Thyroid gland (tissue), 4 donors: ENCODE data around the gene ISG15. TPM values are rescaled to one million over a fixed set of nuclear protein-coding genes. Genes with fewer than 3 reads are reported as not detected.
"Not testable (repeated sequence)": the region's sequence is repeated elsewhere in the genome, so short reads cannot be mapped to it uniquely, and the experiment has no call there.

Experiments
- DNase-seq, 2 donors: peaks; one replicate each; pipeline ENCODE4 v3.0.0-alpha.2; 2019
- H3K27ac ChIP-seq, 3 donors: fragments of 200-600 bp; sonication (generic); 1 replicate in 2 of 3; 2 replicates in 1 of 3; pipeline ENCODE4 v1.5.1; 2016 to 2019; ENCODE audit warnings: mild to moderate bottlenecking in 1 of 3, moderate library complexity in 1 of 3
- H3K27me3 ChIP-seq: fragments of 200-600 bp; sonication (generic); one replicate; pipeline ENCODE4 v1.5.1; 2019
- H3K36me3 ChIP-seq, 2 donors: fragments of 200-600 bp; sonication (generic); one replicate each; pipeline ENCODE4 v1.5.1; 2016 to 2019
- H3K4me1 ChIP-seq, 2 donors: fragments of 200-600 bp; sonication (generic); one replicate each; pipeline ENCODE4 v1.5.1; 2017 to 2019
- H3K4me3 ChIP-seq, 3 donors: fragments of 200-600 bp; sonication (generic); replicated peaks in 1 of 3; 1 replicate in 2 of 3; 2 replicates in 1 of 3; pipeline ENCODE4 v1.5.1; 2016; ENCODE audit warnings: mild to moderate bottlenecking in 1 of 3
- H3K9me3 ChIP-seq: fragments of 200-600 bp; sonication (generic); one replicate; pipeline ENCODE4 v1.5.1; 2017
- POLR2A ChIP-seq, 2 donors: fragments of 450-650 bp; IDR thresholded peaks; one replicate each; pipeline ENCODE4 v1.6.1; 2017; ENCODE audit warnings: antibody characterized with exemption in 2 of 2, mild to moderate bottlenecking in 2 of 2, moderate library complexity in 1 of 2
- WGBS, 2 donors: methylation state at CpG; one replicate each; pipeline ENCODE4 v1.1.5; 2017; 5-methylcytosine and 5-hydroxymethylcytosine counted together
- intact Hi-C: fragments of 100-400 bp; cut with DNase I; formaldehyde crosslinking; loops from one replicate; pipeline ENCODE4 v1.15.1; 2023
- total RNA-seq, 4 donors: library from RNA; depleted of rRNA; stranded (reverse); fragments of >200 nt; gene quantifications; one replicate each; pipeline ENCODE4 v1.2.3, GENCODE V29; 2016
- TF ChIP-seq, protein P1 (sequence below), 6 experiments: fragments of 200-600 bp in 3 of 6; fragments of 450-650 bp in 3 of 6; sonication (generic) in 3 of 6; IDR thresholded peaks; one replicate each; pipeline ENCODE4 v1.5.1; 2016 to 2019; ENCODE audit warnings: antibody characterized with exemption in 6 of 6, mild to moderate bottlenecking in 2 of 6, inconsistent platforms in 1 of 6, moderate library complexity in 1 of 6

Gene ISG15
- total RNA-seq, 4 donors from 2014 or later: 18.5 to 57.5 (median 37.8) TPM

DNA sequence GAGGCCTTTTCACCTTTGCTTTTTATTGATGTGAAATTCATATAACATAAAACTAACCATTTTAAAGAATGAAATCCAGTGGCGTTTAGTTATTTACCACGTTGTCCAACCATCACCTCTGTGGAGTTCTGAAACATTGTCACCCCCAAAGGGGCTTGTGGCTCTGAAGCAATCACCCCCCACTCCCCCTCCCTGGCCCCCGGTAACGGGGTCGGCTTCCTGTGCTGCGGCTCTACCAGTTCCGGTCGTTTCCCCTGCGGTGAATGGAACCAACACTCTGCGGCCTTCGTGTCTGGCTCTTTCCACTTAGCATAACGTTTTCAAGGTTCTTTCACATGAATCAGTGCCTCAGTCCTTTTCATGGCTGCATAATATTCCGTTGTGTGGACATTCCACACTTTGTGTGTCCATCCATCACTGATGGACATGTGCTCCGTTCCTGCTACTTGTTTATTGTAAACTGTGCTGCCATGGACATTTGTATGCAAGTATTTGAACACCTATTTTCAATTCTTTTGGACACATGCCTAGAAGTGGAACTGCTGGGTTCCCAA, 1.8 kb upstream of the ISG15 start:
- H3K27ac ChIP-seq: no peak overlapping the region
- H3K4me3 ChIP-seq: no peak overlapping the region
- intact Hi-C loops: no loop called here
- H3K4me1 ChIP-seq: peaks cover 6 to 14% of the 10 kb centered on the region in 2 donors
- no peaks in the 10 kb centered on the region for H3K27me3 ChIP-seq
- H3K9me3 ChIP-seq: no peaks in the 10 kb centered on the region
- 81 to 91% methylated on average over 14 of the region's 14 CpGs for WGBS, 2 donors
- TF ChIP-seq, protein P1, sequence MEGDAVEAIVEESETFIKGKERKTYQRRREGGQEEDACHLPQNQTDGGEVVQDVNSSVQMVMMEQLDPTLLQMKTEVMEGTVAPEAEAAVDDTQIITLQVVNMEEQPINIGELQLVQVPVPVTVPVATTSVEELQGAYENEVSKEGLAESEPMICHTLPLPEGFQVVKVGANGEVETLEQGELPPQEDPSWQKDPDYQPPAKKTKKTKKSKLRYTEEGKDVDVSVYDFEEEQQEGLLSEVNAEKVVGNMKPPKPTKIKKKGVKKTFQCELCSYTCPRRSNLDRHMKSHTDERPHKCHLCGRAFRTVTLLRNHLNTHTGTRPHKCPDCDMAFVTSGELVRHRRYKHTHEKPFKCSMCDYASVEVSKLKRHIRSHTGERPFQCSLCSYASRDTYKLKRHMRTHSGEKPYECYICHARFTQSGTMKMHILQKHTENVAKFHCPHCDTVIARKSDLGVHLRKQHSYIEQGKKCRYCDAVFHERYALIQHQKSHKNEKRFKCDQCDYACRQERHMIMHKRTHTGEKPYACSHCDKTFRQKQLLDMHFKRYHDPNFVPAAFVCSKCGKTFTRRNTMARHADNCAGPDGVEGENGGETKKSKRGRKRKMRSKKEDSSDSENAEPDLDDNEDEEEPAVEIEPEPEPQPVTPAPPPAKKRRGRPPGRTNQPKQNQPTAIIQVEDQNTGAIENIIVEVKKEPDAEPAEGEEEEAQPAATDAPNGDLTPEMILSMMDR (IDR thresholded peaks at IDR 0.05): no peak
- no peak for TF ChIP-seq POLR2A (IDR thresholded peaks at IDR 0.05)
- no peak for DNase-seq
- no peaks in the 10 kb centered on the region for H3K36me3 ChIP-seq

DNA sequence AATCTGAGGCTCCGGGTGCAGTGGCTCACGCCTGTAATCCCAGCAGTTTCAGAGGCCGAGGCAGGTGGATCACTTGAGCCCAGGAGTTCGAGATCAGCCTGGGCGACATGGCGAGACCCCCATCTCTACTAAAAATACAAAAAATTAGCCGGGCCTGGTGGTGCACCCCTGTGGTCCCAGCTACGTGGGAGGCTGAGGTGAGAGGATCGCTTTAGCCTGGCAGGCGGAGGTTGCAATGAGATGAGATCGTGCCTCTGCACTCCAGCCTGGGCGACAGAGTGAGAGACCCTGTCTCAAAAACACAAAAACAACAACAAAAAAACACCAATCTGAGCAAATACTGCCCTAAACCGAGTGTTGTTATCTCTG, 577 bp upstream of the ISG15 start:
- H3K27me3 ChIP-seq, DNase-seq, intact Hi-C loops, H3K36me3 ChIP-seq, H3K9me3 ChIP-seq: not testable (repeated sequence)
- Histone ChIP-seq H3K4me3 (peak overlapping the region in 2 of 3 donors; percentile 18 to 53), H3K4me1 (peaks cover 6 to 14% of the 10 kb centered on the region in 2 donors), H3K27ac (peak overlapping the region; percentile 78 to 91 (median 84))
- 68 to 70% methylated on average over 13 of the region's 13 CpGs for WGBS, 2 donors

DNA sequence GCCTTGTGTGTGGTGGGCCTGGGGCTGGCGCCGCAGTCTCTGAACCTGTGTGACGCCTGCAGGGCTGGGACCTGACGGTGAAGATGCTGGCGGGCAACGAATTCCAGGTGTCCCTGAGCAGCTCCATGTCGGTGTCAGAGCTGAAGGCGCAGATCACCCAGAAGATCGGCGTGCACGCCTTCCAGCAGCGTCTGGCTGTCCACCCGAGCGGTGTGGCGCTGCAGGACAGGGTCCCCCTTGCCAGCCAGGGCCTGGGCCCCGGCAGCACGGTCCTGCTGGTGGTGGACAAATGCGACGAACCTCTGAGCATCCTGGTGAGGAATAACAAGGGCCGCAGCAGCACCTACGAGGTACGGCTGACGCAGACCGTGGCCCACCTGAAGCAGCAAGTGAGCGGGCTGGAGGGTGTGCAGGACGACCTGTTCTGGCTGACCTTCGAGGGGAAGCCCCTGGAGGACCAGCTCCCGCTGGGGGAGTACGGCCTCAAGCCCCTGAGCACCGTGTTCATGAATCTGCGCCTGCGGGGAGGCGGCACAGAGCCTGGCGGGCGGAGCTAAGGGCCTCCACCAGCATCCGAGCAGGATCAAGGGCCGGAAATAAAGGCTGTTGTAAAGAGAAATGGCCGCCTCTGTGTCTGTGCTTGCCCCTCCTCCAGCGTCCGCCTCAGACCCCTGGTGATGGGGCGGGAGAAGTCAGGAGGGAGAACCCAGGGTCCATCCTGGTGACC, 788 bp downstream of the ISG15 start:
- Histone ChIP-seq H3K27me3 (no peaks in the 10 kb centered on the region), H3K4me3 (peak overlapping the region in 1 of 3 donors; percentile 53), H3K9me3 (no peaks in the 10 kb centered on the region), H3K4me1 (peaks cover 6 to 14% of the 10 kb centered on the region in 2 donors), H3K36me3 (no peaks in the 10 kb centered on the region), H3K27ac (peak overlapping the region; percentile 78 to 91 (median 84))
- WGBS, 2 donors: 76 to 83% methylated on average over 18 to 19 of the region's 41 CpGs
- TF ChIP-seq, protein P1 (IDR thresholded peaks at IDR 0.05): no peak
- no peak for TF ChIP-seq POLR2A (IDR thresholded peaks at IDR 0.05)
- DNase-seq: no peak
- intact Hi-C loops: no loop called here

DNA sequence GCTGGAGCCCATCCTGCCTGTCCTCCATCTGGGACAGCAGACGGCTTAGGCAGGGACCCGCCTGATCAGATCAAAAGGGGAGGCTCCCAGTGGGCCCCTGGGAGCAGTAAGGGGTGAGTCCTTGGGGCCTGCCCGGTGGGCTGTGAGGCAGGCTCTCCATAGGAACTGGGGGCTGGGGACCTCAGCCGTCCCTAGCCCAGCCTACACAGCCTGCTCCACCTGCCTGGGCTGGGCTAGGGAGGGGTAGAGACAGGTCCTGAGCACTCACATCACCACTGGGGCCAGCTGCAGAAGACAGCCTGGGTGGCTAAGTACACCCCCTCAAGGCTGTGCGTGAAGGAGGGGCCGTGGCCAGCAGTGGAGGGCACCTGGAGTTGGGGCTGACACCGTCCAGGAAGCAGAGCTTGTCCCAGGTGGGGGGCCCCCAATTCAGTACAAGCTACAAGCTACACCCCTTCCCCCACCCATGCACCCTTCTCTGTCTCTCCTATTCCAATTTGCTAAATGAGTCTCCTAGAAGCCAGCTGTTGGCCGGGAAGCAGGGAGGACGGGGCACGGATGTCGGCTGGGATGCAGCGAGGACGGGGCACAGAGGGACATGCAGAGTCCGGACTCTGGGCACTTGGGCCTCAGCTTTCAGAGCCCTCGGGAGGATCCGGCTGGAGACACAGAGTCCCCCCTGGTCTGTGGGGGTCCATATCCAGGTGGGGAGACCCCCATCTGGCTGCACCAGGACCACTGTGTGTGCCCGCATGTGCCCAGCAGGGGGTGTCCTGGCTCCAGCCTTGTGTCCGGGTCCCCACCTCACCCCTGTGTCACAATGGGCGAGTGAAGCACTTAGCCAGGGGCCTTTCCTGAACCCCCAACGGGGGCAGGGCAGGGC, 1.7 kb downstream of the ISG15 start:
- 79 to 81% methylated on average over 18 of the region's 20 CpGs for WGBS, 2 donors
- no peak for TF ChIP-seq POLR2A (IDR thresholded peaks at IDR 0.05)
- TF ChIP-seq, protein P1 (IDR thresholded peaks at IDR 0.05): peak in 2 of 6 experiments; percentile 9 to 20
- no peaks in the 10 kb centered on the region for H3K36me3 ChIP-seq
- intact Hi-C loops: no loop called here
- no peak for DNase-seq
- peak overlapping the region in 2 of 3 donors; percentile 20 to 91 for H3K27ac ChIP-seq
- H3K9me3 ChIP-seq: no peaks in the 10 kb centered on the region
- no peak overlapping the region for H3K4me3 ChIP-seq
- H3K4me1 ChIP-seq: peaks cover 6 to 14% of the 10 kb centered on the region in 2 donors
- H3K27me3 ChIP-seq: no peaks in the 10 kb centered on the region

DNA sequence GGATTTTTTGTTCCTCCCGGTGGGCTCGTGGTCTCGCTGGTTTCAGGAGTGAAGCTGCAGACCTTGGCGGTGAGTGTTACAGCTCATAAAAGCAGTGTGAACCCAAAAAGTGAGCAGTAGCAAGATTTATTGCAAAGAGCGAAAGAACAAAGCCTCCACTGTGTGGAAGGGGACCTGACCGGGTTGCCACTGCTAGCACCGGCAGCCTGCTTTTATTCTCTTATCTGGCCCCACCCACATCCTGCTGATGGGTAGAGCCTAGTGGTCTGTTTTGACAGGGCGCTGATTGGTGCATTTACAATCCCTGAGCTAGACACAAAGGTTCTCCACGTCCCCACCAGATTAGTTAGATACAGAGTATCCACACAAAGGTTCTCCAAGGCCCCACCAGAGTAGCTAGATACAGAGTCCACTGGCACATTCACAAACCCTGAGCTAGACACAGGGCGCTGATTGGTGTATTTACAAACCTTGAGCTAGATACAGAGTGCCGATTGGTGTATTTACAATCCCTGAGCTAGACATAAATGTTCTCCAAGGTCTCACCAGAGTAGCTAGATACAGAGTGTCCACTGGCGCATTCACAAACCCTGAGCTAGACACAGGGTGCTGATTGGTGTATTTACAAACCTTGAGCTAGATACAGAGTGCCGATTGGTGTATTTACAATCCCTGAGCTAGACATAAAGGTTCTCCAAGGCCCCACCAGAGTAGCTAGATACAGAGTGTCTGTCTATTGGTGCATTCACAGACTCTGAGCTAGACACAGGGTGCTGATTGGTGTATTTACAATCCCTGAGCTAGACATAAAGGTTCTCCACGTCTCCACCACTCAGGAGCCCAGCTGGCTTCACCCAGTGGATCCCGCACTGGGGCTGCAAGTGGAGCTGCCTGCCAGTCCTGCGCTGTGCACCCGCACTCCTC, 4.4 kb downstream of the ISG15 start:
- peaks cover 14 to 26% of the 10 kb centered on the region in 2 donors for H3K4me1 ChIP-seq
- H3K4me3 ChIP-seq, DNase-seq, H3K27me3 ChIP-seq, H3K9me3 ChIP-seq, H3K36me3 ChIP-seq, intact Hi-C loops, H3K27ac ChIP-seq: not testable (repeated sequence)
- WGBS, 2 donors: 80 to 85% methylated on average over 12 to 16 of the region's 17 CpGs

DNA sequence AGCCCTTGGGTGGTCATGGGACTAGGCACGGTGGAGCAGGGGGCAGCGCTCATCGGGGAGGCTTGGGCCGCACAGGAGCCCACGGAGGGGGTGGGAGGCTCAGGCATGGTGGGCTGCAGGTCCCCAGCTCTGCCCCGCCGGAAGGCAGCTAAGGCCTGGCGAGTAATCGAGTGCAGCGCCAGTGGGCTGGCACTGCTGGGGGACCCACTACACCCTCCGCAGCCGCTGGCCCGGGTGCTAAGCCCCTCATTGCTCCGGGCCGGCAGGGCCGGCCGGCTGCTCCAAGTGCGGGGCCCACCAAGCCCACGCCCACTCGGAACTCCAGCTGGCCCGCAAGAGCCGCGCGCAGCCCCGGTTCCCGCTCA, 5.0 kb downstream of the ISG15 start:
- H3K27ac ChIP-seq, H3K4me3 ChIP-seq, DNase-seq, H3K36me3 ChIP-seq, H3K9me3 ChIP-seq, intact Hi-C loops, H3K27me3 ChIP-seq: not testable (repeated sequence)
- 87 to 97% methylated on average over 9 to 25 of the region's 26 CpGs for WGBS, 2 donors
- H3K4me1 ChIP-seq: peaks cover 14 to 25% of the 10 kb centered on the region in 2 donors
